WTC11 (cell line): ENCODE data around the gene ARF6. TPM values are rescaled to one million over a fixed set of nuclear protein-coding genes. Genes with fewer than 3 reads are reported as not detected.

Experiments
- ATAC-seq: fragments of 200-7000 bp; cut with Tn5 transposase; 2 replicates; pipeline ENCODE4 v1.10.0; 2021; ENCODE audit warnings: mild to moderate bottlenecking, moderate library complexity
- CTCF ChIA-PET: fragments of 300-600 bp; sonication (Branson Sonifier 250); formaldehyde crosslinking; loops from one replicate; lab custom pipeline; 2021; ENCODE audit warnings: antibody characterized with exemption; lab: Charles Lee
- POLR2A ChIA-PET: fragments of 350-600 bp; sonication (Branson Sonifier 250); formaldehyde crosslinking; loops from one replicate; lab custom pipeline; 2021; ENCODE audit warnings: antibody characterized with exemption; lab: Charles Lee
- DNase-seq: peaks from one replicate; pipeline ENCODE4 v3.0.0; 2021; ENCODE audit warnings: low spot score
- H3K27ac Mint-ChIP-seq: 2 replicates; pipeline ENCODE4 v1.8.0; 2021; ENCODE audit warnings: mixed read lengths
- H3K27me3 Mint-ChIP-seq: 2 replicates; pipeline ENCODE4 v1.8.0; 2021; ENCODE audit warnings: low read depth, mild to moderate bottlenecking, moderate library complexity, mixed read lengths
- H3K36me3 Mint-ChIP-seq: 2 replicates; pipeline ENCODE4 v1.8.0; 2021; ENCODE audit warnings: mixed read lengths
- H3K4me1 Mint-ChIP-seq: 2 replicates; pipeline ENCODE4 v1.8.0; 2022; ENCODE audit warnings: mixed read lengths
- H3K4me3 Mint-ChIP-seq: 2 replicates; pipeline ENCODE4 v1.8.0; 2021; ENCODE audit warnings: mild to moderate bottlenecking, moderate library complexity, mixed read lengths
- H3K9me3 Mint-ChIP-seq: 2 replicates; pipeline ENCODE4 v1.8.0; 2021; ENCODE audit warnings: mixed read lengths
- ATF1 ChIP-seq: sonication (generic); formaldehyde crosslinking; IDR thresholded peaks from 2 replicates; pipeline ENCODE4 v1.8.1; 2023; ENCODE audit warnings: mild to moderate bottlenecking, moderate library complexity, missing genetic modification reagents
- CREB1 ChIP-seq: sonication (generic); formaldehyde crosslinking; IDR thresholded peaks from 2 replicates; pipeline ENCODE4 v1.8.0; 2023; ENCODE audit warnings: mild to moderate bottlenecking, missing genetic modification reagents
- EMX1 ChIP-seq: fragments of 250-450 bp; sonication (Bioruptor Pico); IDR thresholded peaks from 2 replicates; pipeline ENCODE4 v1.8.0; 2021; ENCODE audit warnings: mild to moderate bottlenecking
- GRHL2 ChIP-seq: fragments of 250-450 bp; sonication (Bioruptor Pico); IDR thresholded peaks from 2 replicates; pipeline ENCODE4 v1.8.0; 2022; ENCODE audit warnings: mild to moderate bottlenecking, moderate library complexity; ENCODE audit not compliant: insufficient replicate concordance, severe bottlenecking
- GTF2I ChIP-seq: fragments of 250-450 bp; sonication (Bioruptor Pico); conservative IDR thresholded peaks from 2 replicates; pipeline ENCODE4 v1.4.0; 2021; ENCODE audit warnings: mild to moderate bottlenecking
- MXD4 ChIP-seq: fragments of 250-450 bp; sonication (Bioruptor Pico); IDR thresholded peaks from 2 replicates; pipeline ENCODE4 v1.8.0; 2021; ENCODE audit warnings: mild to moderate bottlenecking, moderate library complexity, borderline replicate concordance
- MYBL2 ChIP-seq: sonication (generic); formaldehyde crosslinking; IDR thresholded peaks from 2 replicates; pipeline ENCODE4 v1.8.1; 2023; ENCODE audit warnings: mild to moderate bottlenecking, moderate library complexity, missing genetic modification reagents
- NFATC4 ChIP-seq: fragments of 250-450 bp; sonication (Bioruptor Pico); IDR thresholded peaks from 2 replicates; pipeline ENCODE4 v1.9.0; 2021; ENCODE audit warnings: mild to moderate bottlenecking
- NR3C1 ChIP-seq: sonication (generic); formaldehyde crosslinking; conservative IDR thresholded peaks from 2 replicates; pipeline ENCODE4 v1.8.1; 2023; ENCODE audit warnings: low read depth, mild to moderate bottlenecking, missing genetic modification reagents
- SP1 ChIP-seq: sonication (generic); formaldehyde crosslinking; conservative IDR thresholded peaks from 2 replicates; pipeline ENCODE4 v1.8.1; 2022; ENCODE audit warnings: missing genetic modification reagents
- TCF7 ChIP-seq: sonication (generic); formaldehyde crosslinking; IDR thresholded peaks from 2 replicates; pipeline ENCODE4 v1.8.0; 2022; ENCODE audit warnings: mild to moderate bottlenecking, low read depth, missing genetic modification reagents, moderate library complexity
- TEAD1 ChIP-seq: sonication (generic); formaldehyde crosslinking; IDR thresholded peaks from 2 replicates; pipeline ENCODE4 v1.8.0; 2022; ENCODE audit warnings: mild to moderate bottlenecking, missing genetic modification reagents
- ZNF138 ChIP-seq: sonication (generic); formaldehyde crosslinking; conservative IDR thresholded peaks from 2 replicates; pipeline ENCODE4 v1.8.1; 2022; ENCODE audit warnings: mild to moderate bottlenecking, moderate library complexity, missing genetic modification reagents
- ZNF232 ChIP-seq: sonication (generic); formaldehyde crosslinking; IDR thresholded peaks from 2 replicates; pipeline ENCODE4 v1.8.0; 2022; ENCODE audit warnings: mild to moderate bottlenecking, missing genetic modification reagents
- total RNA-seq: library from RNA; stranded (reverse); gene quantifications from 3 replicates; pipeline ENCODE4 v1.2.3, GENCODE V29; 2021
- TF ChIP-seq, protein P1 (sequence below): fragments of 200-600 bp; IDR thresholded peaks from 2 replicates; pipeline ENCODE4 v1.8.0; 2022; ENCODE audit warnings: antibody characterized with exemption
- TF ChIP-seq, protein P2 (sequence below): sonication (generic); formaldehyde crosslinking; IDR thresholded peaks from 2 replicates; pipeline ENCODE4 v1.8.1; 2022; ENCODE audit warnings: low read depth, missing genetic modification reagents, borderline replicate concordance
- TF ChIP-seq, protein P3 (sequence below): sonication (generic); formaldehyde crosslinking; IDR thresholded peaks from 2 replicates; pipeline ENCODE4 v1.8.0; 2023; ENCODE audit warnings: mild to moderate bottlenecking, missing genetic modification reagents
- TF ChIP-seq, protein P4 (sequence below): fragments of 250-450 bp; sonication (Bioruptor Pico); IDR thresholded peaks from 2 replicates; pipeline ENCODE4 v1.9.0; 2021; ENCODE audit warnings: mild to moderate bottlenecking
- TF ChIP-seq, protein P5 (sequence below): sonication (generic); formaldehyde crosslinking; IDR thresholded peaks from 2 replicates; pipeline ENCODE4 v1.8.0; 2023; ENCODE audit warnings: missing genetic modification reagents
- TF ChIP-seq, protein P6 (sequence below): sonication (generic); formaldehyde crosslinking; IDR thresholded peaks from 2 replicates; pipeline ENCODE4 v1.8.1; 2023; ENCODE audit warnings: mild to moderate bottlenecking, missing genetic modification reagents
- TF ChIP-seq, protein P7 (sequence below): sonication (generic); formaldehyde crosslinking; IDR thresholded peaks from 2 replicates; pipeline ENCODE4 v1.8.1; 2023; ENCODE audit warnings: mild to moderate bottlenecking, missing genetic modification reagents, borderline replicate concordance
- TF ChIP-seq, protein P8 (sequence below): fragments of 250-450 bp; sonication (Bioruptor Pico); IDR thresholded peaks from 2 replicates; pipeline ENCODE4 v1.9.0; 2021; ENCODE audit warnings: mild to moderate bottlenecking

ARF6 gene
- total RNA-seq, 1 experiment from 2014 or later, result 55.9 TPM

DNA sequence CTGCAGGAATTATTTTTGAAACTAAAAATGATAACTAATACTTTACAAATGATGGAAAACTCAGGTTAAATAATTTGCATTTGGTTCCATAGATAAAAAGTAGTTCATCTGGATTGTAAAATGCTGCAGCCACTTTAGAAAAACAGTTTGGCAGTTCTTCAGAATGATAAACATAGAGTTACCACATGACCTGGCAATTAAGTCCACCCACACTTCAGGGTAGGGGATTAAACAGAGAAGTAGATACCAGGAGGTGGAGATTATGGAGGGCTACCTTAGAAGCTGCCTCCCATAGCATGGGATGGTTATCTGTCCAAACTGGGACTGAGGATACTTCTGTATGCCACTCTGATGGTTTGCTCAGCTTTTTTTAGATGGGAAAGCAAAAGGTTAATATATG lies 22.2 kb downstream of the ARF6 start (continued):
- TF ChIP-seq, protein P1, sequence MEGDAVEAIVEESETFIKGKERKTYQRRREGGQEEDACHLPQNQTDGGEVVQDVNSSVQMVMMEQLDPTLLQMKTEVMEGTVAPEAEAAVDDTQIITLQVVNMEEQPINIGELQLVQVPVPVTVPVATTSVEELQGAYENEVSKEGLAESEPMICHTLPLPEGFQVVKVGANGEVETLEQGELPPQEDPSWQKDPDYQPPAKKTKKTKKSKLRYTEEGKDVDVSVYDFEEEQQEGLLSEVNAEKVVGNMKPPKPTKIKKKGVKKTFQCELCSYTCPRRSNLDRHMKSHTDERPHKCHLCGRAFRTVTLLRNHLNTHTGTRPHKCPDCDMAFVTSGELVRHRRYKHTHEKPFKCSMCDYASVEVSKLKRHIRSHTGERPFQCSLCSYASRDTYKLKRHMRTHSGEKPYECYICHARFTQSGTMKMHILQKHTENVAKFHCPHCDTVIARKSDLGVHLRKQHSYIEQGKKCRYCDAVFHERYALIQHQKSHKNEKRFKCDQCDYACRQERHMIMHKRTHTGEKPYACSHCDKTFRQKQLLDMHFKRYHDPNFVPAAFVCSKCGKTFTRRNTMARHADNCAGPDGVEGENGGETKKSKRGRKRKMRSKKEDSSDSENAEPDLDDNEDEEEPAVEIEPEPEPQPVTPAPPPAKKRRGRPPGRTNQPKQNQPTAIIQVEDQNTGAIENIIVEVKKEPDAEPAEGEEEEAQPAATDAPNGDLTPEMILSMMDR, result no peak
- TF ChIP-seq ATF1 (CRISPR knock-in tag) (no peak), NR3C1 (CRISPR knock-in tag) (no peak)
- TF ChIP-seq, protein P2, sequence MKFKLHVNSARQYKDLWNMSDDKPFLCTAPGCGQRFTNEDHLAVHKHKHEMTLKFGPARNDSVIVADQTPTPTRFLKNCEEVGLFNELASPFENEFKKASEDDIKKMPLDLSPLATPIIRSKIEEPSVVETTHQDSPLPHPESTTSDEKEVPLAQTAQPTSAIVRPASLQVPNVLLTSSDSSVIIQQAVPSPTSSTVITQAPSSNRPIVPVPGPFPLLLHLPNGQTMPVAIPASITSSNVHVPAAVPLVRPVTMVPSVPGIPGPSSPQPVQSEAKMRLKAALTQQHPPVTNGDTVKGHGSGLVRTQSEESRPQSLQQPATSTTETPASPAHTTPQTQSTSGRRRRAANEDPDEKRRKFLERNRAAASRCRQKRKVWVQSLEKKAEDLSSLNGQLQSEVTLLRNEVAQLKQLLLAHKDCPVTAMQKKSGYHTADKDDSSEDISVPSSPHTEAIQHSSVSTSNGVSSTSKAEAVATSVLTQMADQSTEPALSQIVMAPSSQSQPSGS, result no peak
- TF ChIP-seq, protein P3, sequence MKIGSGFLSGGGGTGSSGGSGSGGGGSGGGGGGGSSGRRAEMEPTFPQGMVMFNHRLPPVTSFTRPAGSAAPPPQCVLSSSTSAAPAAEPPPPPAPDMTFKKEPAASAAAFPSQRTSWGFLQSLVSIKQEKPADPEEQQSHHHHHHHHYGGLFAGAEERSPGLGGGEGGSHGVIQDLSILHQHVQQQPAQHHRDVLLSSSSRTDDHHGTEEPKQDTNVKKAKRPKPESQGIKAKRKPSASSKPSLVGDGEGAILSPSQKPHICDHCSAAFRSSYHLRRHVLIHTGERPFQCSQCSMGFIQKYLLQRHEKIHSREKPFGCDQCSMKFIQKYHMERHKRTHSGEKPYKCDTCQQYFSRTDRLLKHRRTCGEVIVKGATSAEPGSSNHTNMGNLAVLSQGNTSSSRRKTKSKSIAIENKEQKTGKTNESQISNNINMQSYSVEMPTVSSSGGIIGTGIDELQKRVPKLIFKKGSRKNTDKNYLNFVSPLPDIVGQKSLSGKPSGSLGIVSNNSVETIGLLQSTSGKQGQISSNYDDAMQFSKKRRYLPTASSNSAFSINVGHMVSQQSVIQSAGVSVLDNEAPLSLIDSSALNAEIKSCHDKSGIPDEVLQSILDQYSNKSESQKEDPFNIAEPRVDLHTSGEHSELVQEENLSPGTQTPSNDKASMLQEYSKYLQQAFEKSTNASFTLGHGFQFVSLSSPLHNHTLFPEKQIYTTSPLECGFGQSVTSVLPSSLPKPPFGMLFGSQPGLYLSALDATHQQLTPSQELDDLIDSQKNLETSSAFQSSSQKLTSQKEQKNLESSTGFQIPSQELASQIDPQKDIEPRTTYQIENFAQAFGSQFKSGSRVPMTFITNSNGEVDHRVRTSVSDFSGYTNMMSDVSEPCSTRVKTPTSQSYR (CRISPR knock-in tag), result no peak
- TF ChIP-seq, protein P4, sequence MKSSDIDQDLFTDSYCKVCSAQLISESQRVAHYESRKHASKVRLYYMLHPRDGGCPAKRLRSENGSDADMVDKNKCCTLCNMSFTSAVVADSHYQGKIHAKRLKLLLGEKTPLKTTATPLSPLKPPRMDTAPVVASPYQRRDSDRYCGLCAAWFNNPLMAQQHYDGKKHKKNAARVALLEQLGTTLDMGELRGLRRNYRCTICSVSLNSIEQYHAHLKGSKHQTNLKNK, result no peak

DNA sequence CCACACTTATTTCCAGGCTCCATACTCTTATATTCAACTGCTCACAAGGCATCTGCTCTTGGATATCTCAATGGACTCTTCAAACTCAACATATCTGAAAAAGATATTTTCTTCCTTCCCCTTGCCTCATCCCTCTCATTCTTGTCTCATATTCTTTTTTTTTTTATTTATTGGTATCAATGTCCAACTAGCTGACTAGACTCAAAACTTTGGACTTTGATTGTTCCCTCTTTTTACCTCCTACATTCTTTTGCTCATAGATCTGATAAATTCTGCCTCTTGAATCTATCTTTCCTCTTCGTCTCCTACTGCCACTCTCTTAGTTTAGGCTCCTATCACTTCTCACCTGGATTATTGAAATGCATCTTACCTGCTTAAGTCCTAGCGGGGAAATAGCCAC lies 25.8 kb downstream of the ARF6 start:
- H3K27ac Mint-ChIP-seq, result no peak overlapping the region
- no peak overlapping the region for H3K4me3 Mint-ChIP-seq
- ChIA-PET CTCF (no interaction called here), POLR2A (interaction anchor here (0.7 kb wide), 1 partner anchor 313 kb away, joined by 3 read pairs; no protein-coding TSS in a partner anchor)
- H3K9me3 Mint-ChIP-seq, result peaks cover 4% of the 10 kb centered on the region
- no peak for TF ChIP-seq GTF2I (CRISPR knock-in tag)
- TF ChIP-seq ZNF232 (CRISPR knock-in tag), result no peak
- TF ChIP-seq, protein P5, sequence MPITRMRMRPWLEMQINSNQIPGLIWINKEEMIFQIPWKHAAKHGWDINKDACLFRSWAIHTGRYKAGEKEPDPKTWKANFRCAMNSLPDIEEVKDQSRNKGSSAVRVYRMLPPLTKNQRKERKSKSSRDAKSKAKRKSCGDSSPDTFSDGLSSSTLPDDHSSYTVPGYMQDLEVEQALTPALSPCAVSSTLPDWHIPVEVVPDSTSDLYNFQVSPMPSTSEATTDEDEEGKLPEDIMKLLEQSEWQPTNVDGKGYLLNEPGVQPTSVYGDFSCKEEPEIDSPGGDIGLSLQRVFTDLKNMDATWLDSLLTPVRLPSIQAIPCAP (CRISPR knock-in tag), result no peak
- TF ChIP-seq GRHL2, result no peak
- TF ChIP-seq TEAD1 (CRISPR knock-in tag), result no peak
- TF ChIP-seq SP1, result no peak
- TF ChIP-seq, protein P6, sequence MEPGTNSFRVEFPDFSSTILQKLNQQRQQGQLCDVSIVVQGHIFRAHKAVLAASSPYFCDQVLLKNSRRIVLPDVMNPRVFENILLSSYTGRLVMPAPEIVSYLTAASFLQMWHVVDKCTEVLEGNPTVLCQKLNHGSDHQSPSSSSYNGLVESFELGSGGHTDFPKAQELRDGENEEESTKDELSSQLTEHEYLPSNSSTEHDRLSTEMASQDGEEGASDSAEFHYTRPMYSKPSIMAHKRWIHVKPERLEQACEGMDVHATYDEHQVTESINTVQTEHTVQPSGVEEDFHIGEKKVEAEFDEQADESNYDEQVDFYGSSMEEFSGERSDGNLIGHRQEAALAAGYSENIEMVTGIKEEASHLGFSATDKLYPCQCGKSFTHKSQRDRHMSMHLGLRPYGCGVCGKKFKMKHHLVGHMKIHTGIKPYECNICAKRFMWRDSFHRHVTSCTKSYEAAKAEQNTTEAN (CRISPR knock-in tag), result no peak
- no peak for TF ChIP-seq MXD4 (CRISPR knock-in tag)
- no peak for TF ChIP-seq NFATC4 (CRISPR knock-in tag)
- TF ChIP-seq, protein P7, sequence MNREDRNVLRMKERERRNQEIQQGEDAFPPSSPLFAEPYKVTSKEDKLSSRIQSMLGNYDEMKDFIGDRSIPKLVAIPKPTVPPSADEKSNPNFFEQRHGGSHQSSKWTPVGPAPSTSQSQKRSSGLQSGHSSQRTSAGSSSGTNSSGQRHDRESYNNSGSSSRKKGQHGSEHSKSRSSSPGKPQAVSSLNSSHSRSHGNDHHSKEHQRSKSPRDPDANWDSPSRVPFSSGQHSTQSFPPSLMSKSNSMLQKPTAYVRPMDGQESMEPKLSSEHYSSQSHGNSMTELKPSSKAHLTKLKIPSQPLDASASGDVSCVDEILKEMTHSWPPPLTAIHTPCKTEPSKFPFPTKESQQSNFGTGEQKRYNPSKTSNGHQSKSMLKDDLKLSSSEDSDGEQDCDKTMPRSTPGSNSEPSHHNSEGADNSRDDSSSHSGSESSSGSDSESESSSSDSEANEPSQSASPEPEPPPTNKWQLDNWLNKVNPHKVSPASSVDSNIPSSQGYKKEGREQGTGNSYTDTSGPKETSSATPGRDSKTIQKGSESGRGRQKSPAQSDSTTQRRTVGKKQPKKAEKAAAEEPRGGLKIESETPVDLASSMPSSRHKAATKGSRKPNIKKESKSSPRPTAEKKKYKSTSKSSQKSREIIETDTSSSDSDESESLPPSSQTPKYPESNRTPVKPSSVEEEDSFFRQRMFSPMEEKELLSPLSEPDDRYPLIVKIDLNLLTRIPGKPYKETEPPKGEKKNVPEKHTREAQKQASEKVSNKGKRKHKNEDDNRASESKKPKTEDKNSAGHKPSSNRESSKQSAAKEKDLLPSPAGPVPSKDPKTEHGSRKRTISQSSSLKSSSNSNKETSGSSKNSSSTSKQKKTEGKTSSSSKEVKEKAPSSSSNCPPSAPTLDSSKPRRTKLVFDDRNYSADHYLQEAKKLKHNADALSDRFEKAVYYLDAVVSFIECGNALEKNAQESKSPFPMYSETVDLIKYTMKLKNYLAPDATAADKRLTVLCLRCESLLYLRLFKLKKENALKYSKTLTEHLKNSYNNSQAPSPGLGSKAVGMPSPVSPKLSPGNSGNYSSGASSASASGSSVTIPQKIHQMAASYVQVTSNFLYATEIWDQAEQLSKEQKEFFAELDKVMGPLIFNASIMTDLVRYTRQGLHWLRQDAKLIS (CRISPR knock-in tag), result no peak
- TF ChIP-seq EMX1 (CRISPR knock-in tag), result no peak
- no peak for TF ChIP-seq ZNF138
- TF ChIP-seq MYBL2 (CRISPR knock-in tag), result no peak
- no peak for TF ChIP-seq CREB1 (CRISPR knock-in tag)
- no peak for TF ChIP-seq TCF7 (CRISPR knock-in tag)
- TF ChIP-seq, protein P8, sequence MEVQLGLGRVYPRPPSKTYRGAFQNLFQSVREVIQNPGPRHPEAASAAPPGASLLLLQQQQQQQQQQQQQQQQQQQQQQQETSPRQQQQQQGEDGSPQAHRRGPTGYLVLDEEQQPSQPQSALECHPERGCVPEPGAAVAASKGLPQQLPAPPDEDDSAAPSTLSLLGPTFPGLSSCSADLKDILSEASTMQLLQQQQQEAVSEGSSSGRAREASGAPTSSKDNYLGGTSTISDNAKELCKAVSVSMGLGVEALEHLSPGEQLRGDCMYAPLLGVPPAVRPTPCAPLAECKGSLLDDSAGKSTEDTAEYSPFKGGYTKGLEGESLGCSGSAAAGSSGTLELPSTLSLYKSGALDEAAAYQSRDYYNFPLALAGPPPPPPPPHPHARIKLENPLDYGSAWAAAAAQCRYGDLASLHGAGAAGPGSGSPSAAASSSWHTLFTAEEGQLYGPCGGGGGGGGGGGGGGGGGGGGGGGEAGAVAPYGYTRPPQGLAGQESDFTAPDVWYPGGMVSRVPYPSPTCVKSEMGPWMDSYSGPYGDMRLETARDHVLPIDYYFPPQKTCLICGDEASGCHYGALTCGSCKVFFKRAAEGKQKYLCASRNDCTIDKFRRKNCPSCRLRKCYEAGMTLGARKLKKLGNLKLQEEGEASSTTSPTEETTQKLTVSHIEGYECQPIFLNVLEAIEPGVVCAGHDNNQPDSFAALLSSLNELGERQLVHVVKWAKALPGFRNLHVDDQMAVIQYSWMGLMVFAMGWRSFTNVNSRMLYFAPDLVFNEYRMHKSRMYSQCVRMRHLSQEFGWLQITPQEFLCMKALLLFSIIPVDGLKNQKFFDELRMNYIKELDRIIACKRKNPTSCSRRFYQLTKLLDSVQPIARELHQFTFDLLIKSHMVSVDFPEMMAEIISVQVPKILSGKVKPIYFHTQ, result no peak
- no peaks in the 10 kb centered on the region for H3K27me3 Mint-ChIP-seq
- no peaks in the 10 kb centered on the region for H3K36me3 Mint-ChIP-seq
- ATAC-seq (no peak), DNase-seq (no peak)
- no peaks in the 10 kb centered on the region; the same call in 1 of the 2 replicates for H3K4me1 Mint-ChIP-seq
